Fibroblast of mammary gland (primary cell): ENCODE data around the gene CACNB2.

ENCODE experiments used
- DNase-seq: peaks from one replicate; pipeline ENCODE4 v3.0.0-alpha.2; 2010; ENCODE audit warnings: low read depth
- H3K4me3 ChIP-seq: 2 replicates; pipeline ENCODE4 v1.5.1; 2011; ENCODE audit warnings: low read depth, mild to moderate bottlenecking, low read length, moderate library complexity; ENCODE audit not compliant: control insufficient read depth
- CTCF ChIP-seq: conservative IDR thresholded peaks from 2 replicates; pipeline ENCODE4 v1.5.1; 2011; ENCODE audit warnings: low read depth, low read length, inconsistent platforms; ENCODE audit not compliant: control insufficient read depth, insufficient read depth

The CACNB2 gene

GRCh38 chr10:18313626-18314025 lies 173.4 kb downstream of the CACNB2 start:
- H3K4me3 ChIP-seq = no peak overlapping the region
- no peak for TF ChIP-seq CTCF
- DNase-seq = no peak

GRCh38 chr10:18319628-18320027 lies 179.4 kb downstream of the CACNB2 start:
- no peak for TF ChIP-seq CTCF
- no peak overlapping the region for H3K4me3 ChIP-seq
- DNase-seq = no peak

- DNase-seq = no peak
- no peak overlapping the region for H3K4me3 ChIP-seq
- TF ChIP-seq CTCF = no peak
These were observed 181.1 kb downstream of the CACNB2 start for GRCh38 chr10:18321371-18321770.

GRCh38 chr10:18323916-18324315 lies 183.7 kb downstream of the CACNB2 start:
- no peak overlapping the region for H3K4me3 ChIP-seq
- TF ChIP-seq CTCF = no peak
- DNase-seq = no peak

- no peak for DNase-seq
- no peak overlapping the region for H3K4me3 ChIP-seq
- TF ChIP-seq CTCF = no peak
These were observed 185.2 kb downstream of the CACNB2 start for GRCh38 chr10:18325410-18325809.

- DNase-seq = no peak
- H3K4me3 ChIP-seq = no peak overlapping the region
- no peak for TF ChIP-seq CTCF
These were observed 185.8 kb downstream of the CACNB2 start for GRCh38 chr10:18325889-18326531.

- DNase-seq = no peak
- no peak overlapping the region for H3K4me3 ChIP-seq
- no peak for TF ChIP-seq CTCF
These were observed 188.7 kb downstream of the CACNB2 start for GRCh38 chr10:18328941-18329340.
